AG10803 (cell line): ENCODE measurements around the gene CLRN3.

Experiments used
- DNase-seq: peaks from one replicate; pipeline ENCODE4 v3.0.0; 2010; ENCODE audit warnings: low read depth
- H3K4me3 ChIP-seq: 2 replicates; pipeline ENCODE4 v1.5.1; 2011; ENCODE audit warnings: mild to moderate bottlenecking, low read length, control low read depth
- CTCF ChIP-seq: conservative IDR thresholded peaks from 2 replicates; pipeline ENCODE4 v1.5.1; 2011; ENCODE audit warnings: mild to moderate bottlenecking, low read length, control low read depth, inconsistent platforms

Gene CLRN3

GRCh38 chr10:127875449-127875765 lies 17.3 kb downstream of the CLRN3 start:
- no peak overlapping the region for H3K4me3 ChIP-seq
- no peak for DNase-seq
- TF ChIP-seq CTCF = no peak

- DNase-seq = no peak
- H3K4me3 ChIP-seq = no peak overlapping the region
- TF ChIP-seq CTCF = no peak
Observed at GRCh38 chr10:127874671-127875448, 17.9 kb downstream of the CLRN3 start.

DNA sequence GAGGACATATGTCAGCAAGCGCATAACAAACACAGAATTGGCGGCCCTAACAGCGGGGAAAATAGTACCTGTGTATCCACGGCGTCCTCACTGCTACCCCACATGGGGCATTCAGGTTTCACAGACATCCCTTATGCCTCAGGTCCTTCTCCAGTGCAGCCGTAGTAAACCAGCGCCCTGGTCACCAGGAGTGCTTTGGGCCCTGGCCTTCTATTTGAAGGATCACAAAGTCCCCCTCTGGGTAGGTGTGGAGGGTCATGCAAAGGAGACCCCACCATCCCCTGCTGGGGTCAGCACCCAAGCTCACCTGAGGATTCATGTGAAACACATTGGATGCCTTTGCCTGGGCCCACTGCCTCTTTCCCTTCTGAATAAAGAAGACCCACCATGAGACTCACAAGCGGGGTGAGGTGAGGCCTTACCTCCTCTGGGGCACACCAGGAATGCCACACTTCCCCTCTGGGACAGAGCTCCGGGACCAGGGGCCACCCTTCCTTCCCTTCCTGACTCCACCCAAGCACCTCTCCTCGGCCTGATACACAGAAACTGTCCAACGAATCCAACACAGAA lies 18.8 kb downstream of the CLRN3 start:
- DNase-seq = no peak
- H3K4me3 ChIP-seq = no peak overlapping the region
- no peak for TF ChIP-seq CTCF

- no peak for DNase-seq
- no peak for TF ChIP-seq CTCF
- no peak overlapping the region for H3K4me3 ChIP-seq
Observed at GRCh38 chr10:127872871-127873600, 19.7 kb downstream of the CLRN3 start.

GRCh38 chr10:127872011-127872761 lies 20.6 kb downstream of the CLRN3 start:
- no peak overlapping the region for H3K4me3 ChIP-seq
- TF ChIP-seq CTCF = no peak
- no peak for DNase-seq

GRCh38 chr10:127871631-127872010 lies 21.1 kb downstream of the CLRN3 start:
- DNase-seq = no peak
- no peak overlapping the region for H3K4me3 ChIP-seq
- no peak for TF ChIP-seq CTCF
